ENCODE measurements around the gene KCTD12.

DNA sequence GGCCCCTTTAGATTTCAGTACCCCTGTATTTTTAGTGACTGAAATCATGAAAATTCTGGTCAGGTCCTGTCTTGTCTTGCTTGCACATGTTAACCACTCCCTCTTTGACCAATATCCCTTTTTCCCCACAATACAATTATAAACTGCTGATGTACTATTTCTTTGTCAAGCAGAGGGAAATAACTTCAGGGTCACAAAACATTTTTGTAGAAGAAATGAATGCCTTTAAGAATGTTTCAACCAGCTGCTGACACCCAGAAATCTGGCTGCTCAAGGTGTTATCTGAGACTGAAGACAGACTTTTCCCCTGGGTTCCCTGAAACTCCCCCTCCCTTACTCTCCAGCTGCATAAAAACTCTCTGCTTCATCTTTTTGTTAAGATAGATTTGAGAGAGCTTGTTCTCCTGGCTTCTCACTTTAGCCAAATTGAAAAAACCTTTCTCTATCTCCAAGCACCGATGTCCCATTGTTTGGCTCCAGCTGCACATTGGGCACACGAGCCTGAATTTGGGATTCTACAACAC, 43.7 kb upstream of the KCTD12 start:
- TF ChIP-seq POLR2A (IDR thresholded peaks at IDR 0.05): no peak
- TF ChIP-seq, protein P1, sequence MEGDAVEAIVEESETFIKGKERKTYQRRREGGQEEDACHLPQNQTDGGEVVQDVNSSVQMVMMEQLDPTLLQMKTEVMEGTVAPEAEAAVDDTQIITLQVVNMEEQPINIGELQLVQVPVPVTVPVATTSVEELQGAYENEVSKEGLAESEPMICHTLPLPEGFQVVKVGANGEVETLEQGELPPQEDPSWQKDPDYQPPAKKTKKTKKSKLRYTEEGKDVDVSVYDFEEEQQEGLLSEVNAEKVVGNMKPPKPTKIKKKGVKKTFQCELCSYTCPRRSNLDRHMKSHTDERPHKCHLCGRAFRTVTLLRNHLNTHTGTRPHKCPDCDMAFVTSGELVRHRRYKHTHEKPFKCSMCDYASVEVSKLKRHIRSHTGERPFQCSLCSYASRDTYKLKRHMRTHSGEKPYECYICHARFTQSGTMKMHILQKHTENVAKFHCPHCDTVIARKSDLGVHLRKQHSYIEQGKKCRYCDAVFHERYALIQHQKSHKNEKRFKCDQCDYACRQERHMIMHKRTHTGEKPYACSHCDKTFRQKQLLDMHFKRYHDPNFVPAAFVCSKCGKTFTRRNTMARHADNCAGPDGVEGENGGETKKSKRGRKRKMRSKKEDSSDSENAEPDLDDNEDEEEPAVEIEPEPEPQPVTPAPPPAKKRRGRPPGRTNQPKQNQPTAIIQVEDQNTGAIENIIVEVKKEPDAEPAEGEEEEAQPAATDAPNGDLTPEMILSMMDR (IDR thresholded peaks at IDR 0.05): no peak

Data from Peyer's patch (tissue), 4 donors.